ENCODE results near the gene RHOJ. TPM values are rescaled to one million over a fixed set of nuclear protein-coding genes. Genes with fewer than 3 reads are reported as not detected.

Gene RHOJ
- total RNA-seq, 2 donors from 2014 or later: not detected

DNA sequence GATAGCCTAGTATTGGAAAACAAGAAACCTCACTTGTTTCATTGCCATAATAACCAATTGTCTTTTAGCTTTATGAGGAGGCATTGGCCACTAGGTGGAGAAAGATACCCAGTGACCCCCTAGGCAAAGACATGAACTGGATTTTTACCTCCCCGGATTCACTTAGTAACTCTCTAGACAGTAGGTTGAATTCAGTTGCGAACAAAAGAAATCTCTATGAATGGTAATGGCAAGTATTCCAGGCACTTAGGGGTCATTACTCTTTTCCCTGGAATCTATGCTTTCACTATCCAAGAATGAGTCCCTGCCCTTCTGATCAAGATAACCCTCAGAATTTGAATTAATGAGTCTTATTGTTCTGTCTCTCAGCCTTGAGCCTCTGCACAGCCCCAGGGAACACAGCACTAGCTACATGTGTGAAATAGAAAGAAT is 29.5 kb upstream of the RHOJ start:
- Histone ChIP-seq H3K4me3 (ENCODE audit: low read length) (no peak overlapping the region), H3K4me1 (ENCODE audit: control insufficient read depth, insufficient read depth, low read length) (no peaks in the 10 kb centered on the region), H3K9ac (ENCODE audit: extremely low read depth, low read length, poor library complexity, severe bottlenecking) (no peak overlapping the region), H3K27ac (ENCODE audit: low read depth, low read length) (peak overlapping the region; percentile 46), H3K36me3 (ENCODE audit: control insufficient read depth, insufficient read depth, low read length) (no peaks in the 10 kb centered on the region), H3K27me3 (ENCODE audit: control insufficient read depth, insufficient read depth, low read length, poor library complexity, severe bottlenecking) (no peaks in the 10 kb centered on the region), H3K9me3 (ENCODE audit: control insufficient read depth, low read length) (no peaks in the 10 kb centered on the region)
- Mint-ChIP-seq H3K4me1 (no peaks in the 10 kb centered on the region), H3K9me3 (no peaks in the 10 kb centered on the region), H3K36me3 (ENCODE audit: low read depth) (no peaks in the 10 kb centered on the region), H3K4me3 (no peak overlapping the region), H3K27me3 (ENCODE audit: insufficient read depth) (no peaks in the 10 kb centered on the region), H3K27ac (no peak overlapping the region)
- whole genome bisulfite sequencing, 2 experiments (ENCODE audit: insufficient coverage in 1 of 2, insufficient read length in 1 of 2): 17 to 35% methylated on average over 1 to 2 of the region's 2 CpGs
- DNase-seq: no peak
- TF ChIP-seq, protein P1, sequence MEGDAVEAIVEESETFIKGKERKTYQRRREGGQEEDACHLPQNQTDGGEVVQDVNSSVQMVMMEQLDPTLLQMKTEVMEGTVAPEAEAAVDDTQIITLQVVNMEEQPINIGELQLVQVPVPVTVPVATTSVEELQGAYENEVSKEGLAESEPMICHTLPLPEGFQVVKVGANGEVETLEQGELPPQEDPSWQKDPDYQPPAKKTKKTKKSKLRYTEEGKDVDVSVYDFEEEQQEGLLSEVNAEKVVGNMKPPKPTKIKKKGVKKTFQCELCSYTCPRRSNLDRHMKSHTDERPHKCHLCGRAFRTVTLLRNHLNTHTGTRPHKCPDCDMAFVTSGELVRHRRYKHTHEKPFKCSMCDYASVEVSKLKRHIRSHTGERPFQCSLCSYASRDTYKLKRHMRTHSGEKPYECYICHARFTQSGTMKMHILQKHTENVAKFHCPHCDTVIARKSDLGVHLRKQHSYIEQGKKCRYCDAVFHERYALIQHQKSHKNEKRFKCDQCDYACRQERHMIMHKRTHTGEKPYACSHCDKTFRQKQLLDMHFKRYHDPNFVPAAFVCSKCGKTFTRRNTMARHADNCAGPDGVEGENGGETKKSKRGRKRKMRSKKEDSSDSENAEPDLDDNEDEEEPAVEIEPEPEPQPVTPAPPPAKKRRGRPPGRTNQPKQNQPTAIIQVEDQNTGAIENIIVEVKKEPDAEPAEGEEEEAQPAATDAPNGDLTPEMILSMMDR (conservative IDR thresholded peaks at IDR 0.05): peak; percentile 95

DNA sequence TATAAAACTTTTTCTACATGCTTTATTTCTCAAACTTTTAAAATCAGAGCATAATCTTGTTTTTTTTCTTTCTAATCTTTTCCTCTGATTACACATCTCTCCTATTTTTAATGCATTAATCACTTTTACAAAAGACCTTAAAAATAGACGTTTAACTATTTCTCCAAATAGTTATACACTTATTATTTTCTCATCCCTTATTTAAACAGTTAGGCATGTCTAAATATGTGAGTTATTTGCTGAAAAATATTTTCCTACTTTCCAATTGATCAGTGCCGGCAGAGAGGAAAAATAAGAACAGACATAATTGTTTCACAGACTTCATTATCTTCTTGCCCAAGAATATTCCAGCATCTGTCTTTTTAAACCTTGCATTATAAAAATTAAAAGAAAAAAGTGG is 28.7 kb upstream of the RHOJ start:
- no peaks in the 10 kb centered on the region for H3K9me3 ChIP-seq (ENCODE audit: control insufficient read depth, low read length)
- no peak for DNase-seq
- Mint-ChIP-seq H3K9me3 (no peaks in the 10 kb centered on the region), H3K27me3 (ENCODE audit: insufficient read depth) (no peaks in the 10 kb centered on the region), H3K4me3 (no peak overlapping the region), H3K36me3 (ENCODE audit: low read depth) (no peaks in the 10 kb centered on the region), H3K4me1 (no peaks in the 10 kb centered on the region), H3K27ac (no peak overlapping the region)
- no peak overlapping the region for H3K9ac ChIP-seq (ENCODE audit: extremely low read depth, low read length, poor library complexity, severe bottlenecking)
- WGBS, 2 experiments (ENCODE audit: insufficient coverage in 1 of 2, insufficient read length in 1 of 2): 90% methylated on average over 2 of the region's 2 CpGs; no CpG with 5 or more reads in 1 of the 2 experiments
- no peaks in the 10 kb centered on the region for H3K27me3 ChIP-seq (ENCODE audit: control insufficient read depth, insufficient read depth, low read length, poor library complexity, severe bottlenecking)
- no peaks in the 10 kb centered on the region for H3K4me1 ChIP-seq (ENCODE audit: control insufficient read depth, insufficient read depth, low read length)
- H3K27ac ChIP-seq (ENCODE audit: low read depth, low read length): no peak overlapping the region
- TF ChIP-seq, protein P1 (conservative IDR thresholded peaks at IDR 0.05): no peak
- H3K4me3 ChIP-seq (ENCODE audit: low read length): no peak overlapping the region
- H3K36me3 ChIP-seq (ENCODE audit: control insufficient read depth, insufficient read depth, low read length): no peaks in the 10 kb centered on the region

DNA sequence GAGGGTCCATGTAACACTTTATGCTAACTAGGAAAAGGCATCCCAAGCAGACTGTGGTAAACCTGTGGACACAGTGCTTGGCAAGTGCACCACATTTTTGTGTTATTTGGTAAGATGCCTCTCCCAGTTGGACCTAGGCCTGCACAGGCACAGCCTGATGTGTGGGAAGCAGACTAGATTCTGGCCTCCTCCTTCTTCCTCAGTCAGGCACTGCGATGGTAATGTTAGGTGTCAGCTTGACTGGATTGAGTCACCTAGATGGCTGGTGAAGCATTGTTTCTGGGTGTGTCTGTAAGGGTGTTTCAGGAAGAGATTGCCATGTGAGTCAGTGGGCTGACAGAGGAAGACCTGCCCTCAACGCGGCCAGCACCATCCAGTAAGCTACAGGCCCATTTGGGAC is 25.3 kb upstream of the RHOJ start:
- WGBS, 2 experiments (ENCODE audit: insufficient coverage in 1 of 2, insufficient read length in 1 of 2): 86% methylated on average over 3 of the region's 3 CpGs; no CpG with 5 or more reads in 1 of the 2 experiments

More for the DNA sequence above, 25.3 kb upstream of the RHOJ start:
- Histone ChIP-seq H3K27me3 (ENCODE audit: control insufficient read depth, insufficient read depth, low read length, poor library complexity, severe bottlenecking) (no peaks in the 10 kb centered on the region), H3K9me3 (ENCODE audit: control insufficient read depth, low read length) (peaks cover 10% of the 10 kb centered on the region), H3K4me3 (ENCODE audit: low read length) (no peak overlapping the region), H3K27ac (ENCODE audit: low read depth, low read length) (no peak overlapping the region), H3K4me1 (ENCODE audit: control insufficient read depth, insufficient read depth, low read length) (no peaks in the 10 kb centered on the region), H3K9ac (ENCODE audit: extremely low read depth, low read length, poor library complexity, severe bottlenecking) (no peak overlapping the region), H3K36me3 (ENCODE audit: control insufficient read depth, insufficient read depth, low read length) (no peaks in the 10 kb centered on the region)
- Mint-ChIP-seq H3K27me3 (ENCODE audit: insufficient read depth) (no peaks in the 10 kb centered on the region), H3K9me3 (peaks cover 2% of the 10 kb centered on the region), H3K4me3 (no peak overlapping the region), H3K27ac (no peak overlapping the region), H3K36me3 (ENCODE audit: low read depth) (no peaks in the 10 kb centered on the region), H3K4me1 (no peaks in the 10 kb centered on the region)
- TF ChIP-seq, protein P1 (conservative IDR thresholded peaks at IDR 0.05): no peak
- DNase-seq: no peak
